Measurements from ENCODE around the gene CENPO.

CENPO gene

GRCh38 chr2:24839729-24840128 lies 46.5 kb downstream of the CENPO start:
- DNase-seq, result no peak

- no peak for DNase-seq
These were observed 47.1 kb downstream of the CENPO start for GRCh38 chr2:24840164-24840869.

DNA sequence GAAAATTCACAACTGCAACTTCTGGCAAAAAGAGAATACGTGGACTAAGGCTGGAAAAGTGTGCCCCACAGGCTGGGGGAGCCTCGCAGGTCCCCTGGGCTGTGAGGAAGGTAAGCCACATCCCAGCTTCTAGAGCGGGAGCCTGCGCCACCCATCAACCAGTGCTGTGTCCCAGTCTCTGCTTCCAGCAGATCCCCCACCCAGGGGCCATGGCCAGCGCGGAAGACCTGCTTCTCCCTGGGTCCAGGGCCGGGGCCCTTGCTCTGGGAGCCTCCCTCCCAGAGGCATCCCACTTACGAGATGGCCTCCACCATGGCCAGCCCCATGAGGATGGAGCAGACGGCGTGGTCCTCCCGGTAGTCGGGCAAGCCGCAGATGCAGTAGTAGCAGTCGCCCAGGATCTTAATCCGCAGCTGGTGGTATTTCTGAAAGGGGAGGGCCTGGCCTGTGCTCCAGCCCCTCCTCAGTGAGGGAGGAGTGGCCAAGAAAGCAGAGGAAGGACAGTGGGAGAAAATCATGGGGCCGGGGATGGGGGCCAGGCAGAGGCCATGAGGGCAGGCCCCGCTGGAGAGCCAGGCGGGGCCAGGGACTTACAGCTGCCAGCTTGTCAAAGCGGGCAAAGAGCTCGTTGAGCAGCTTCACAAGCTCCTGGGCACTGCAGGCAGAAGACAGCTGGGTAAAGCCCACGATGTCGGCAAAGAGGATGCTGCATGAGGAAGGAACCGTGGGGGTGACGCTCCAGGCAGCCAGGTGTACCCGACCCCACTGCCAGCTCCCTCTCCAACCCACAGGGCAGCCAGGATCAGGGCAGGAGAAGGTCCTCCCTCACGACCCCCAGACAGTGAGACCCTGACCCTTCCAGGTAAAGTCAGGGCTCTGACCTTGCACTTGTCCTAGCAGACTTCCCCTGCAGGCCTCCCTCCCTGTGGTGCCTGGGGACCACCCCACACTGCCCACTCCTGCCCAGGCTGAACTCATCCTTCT lies 48.0 kb downstream of the CENPO start:
- DNase-seq, result no peak

GRCh38 chr2:24842081-24843050 lies 49.1 kb downstream of the CENPO start:
- no peak for DNase-seq

DNA sequence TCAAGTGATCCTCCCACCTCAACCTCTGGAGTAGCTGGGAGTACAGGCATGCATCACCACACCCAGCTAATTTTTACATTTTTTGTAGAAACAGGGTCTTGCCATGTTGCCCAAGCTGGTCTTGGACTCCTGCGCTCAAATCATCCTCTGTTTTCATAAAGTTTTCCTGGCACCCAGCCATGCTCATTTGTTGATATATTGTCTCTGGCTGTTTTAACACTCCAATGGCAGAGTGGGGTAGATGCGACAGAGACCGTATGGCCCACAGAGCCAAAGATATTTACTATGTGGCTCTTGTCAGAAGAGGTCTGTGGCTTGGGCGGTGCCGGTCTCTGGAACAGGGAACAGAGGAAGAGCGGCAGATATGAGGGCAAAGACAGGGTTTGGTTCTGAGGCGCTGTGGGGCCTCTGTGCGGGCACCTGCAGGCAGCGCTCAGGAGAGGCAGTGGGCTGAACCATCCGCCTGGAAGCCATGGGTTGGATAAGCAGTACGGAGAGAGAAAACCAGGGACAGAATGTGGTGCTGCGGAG lies 50.2 kb downstream of the CENPO start:
- DNase-seq, result no peak

- no peak for DNase-seq
These were observed 50.9 kb downstream of the CENPO start for GRCh38 chr2:24844023-24844685.

GRCh38 chr2:24845691-24846090 lies 52.5 kb downstream of the CENPO start:
- no peak for DNase-seq

DNA sequence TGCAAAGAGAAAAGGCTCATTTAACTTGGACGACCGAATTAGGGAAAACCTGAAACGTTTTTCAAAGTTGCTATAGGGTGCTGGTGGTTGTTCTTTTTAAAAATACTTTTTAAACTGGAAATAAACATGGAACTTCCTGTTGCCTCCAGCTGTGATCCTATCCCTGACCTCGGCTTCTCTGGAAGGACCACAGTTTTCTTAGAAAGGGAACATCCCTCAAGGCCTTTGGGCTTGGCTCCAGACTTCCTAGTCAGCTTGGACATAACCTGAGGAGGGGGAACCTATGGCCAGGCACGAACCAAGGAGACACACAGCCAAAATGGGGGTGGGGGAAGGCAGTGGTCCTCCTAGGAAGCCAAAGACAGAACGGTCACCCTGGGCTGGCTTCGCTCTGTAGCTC lies 57.7 kb downstream of the CENPO start:
- DNase-seq, result no peak

DNA sequence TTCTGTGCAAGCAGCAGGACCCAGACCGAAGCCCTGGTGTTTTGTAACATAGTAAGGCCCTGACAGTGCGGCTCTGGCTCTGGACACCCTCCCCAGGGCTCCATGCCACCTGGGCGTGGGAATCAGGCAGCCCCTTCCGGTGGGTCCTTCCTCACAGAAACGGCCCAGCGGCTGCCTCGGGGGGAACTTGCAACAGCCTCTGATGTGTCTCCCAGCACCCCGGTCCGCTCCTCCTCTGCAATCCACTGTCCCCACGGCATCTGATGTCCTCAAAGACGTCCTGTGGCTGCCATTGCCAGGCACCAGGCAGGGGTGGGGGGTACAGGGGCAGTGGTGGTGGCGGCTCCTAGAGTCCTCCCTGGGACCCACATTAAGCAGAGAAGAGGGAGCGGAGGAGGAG lies 58.8 kb downstream of the CENPO start:
- DNase-seq, result no peak

DNA sequence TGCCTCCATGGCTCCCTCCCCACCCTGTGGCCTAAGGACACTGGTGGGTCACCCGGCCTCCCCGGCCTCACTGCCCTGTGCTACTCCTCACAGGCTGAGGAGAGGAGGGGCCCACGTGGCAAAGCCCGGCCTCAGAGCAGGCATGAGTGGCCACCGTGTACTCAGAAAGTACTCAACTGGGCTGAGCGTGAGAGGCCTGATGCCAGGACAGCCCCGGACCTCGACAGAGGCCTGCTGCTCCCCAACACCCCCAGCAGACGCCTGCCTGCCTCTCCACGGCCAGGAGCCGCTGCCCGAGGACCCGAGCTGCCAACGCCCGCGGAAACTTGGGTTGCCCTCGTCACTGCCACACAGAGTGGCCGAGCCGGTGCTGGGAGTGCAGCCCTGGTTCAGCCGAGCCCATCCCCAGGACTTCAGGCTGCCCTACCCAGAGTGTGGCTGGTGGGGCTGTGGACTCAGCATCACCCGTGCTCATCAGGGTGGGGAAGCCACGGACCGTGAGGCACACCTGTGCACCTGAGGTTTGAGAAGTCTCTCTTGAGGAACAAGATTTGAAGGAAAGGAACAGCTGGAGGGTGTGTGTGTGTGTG lies 59.3 kb downstream of the CENPO start:
- no peak for DNase-seq

DNA sequence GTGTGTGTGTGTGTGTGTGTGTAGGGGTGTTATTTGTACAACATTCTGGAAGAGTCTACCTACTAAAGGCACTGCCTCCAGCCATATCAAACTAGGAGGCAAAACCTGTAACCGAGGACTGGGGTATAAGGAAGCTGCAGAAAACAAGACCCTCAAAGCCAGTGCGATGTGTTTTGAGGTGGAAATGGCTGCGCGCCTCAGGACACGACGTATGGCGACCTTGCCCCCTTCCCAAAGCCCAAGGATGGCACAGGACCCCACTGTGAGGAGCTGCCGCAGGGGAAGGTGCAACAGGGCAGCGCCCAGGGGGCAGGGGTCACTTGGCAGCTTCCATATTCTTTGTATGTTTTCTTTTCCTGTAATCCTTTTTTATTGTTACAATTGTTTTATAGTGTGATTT lies 59.8 kb downstream of the CENPO start:
- DNase-seq, result no peak

- DNase-seq, result no peak
These were observed 60.8 kb downstream of the CENPO start for GRCh38 chr2:24853996-24854395.

DNA sequence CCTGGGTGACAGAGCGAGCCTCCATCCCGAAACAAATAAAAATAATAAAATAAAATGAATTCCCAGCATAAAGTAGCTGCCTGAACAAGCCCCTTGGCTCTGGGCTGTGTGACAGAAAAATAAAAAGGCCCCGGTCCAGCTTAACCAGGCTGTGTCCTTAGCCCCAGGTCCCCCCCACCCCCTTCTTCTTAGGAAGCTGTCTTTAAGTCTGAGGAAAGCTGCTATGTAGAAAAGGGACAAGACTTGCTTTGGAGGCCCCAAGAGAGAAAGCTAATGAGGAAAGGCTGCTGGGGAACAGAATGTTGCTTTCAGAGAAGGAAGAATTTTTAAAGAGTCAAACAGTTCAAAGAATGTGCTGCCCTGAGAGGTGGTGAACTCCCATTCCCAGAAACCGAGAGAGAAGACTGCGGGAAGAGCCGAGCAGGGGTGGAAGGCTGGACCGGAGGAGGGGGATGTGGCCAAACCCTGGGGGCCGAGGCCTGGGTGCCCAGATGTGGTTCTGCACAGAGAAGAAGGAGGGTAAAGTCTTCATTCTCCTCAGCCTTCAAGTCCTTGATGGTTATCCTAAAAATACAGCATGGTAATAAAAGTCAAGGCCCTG lies 61.9 kb downstream of the CENPO start:
- no peak for DNase-seq

DNA sequence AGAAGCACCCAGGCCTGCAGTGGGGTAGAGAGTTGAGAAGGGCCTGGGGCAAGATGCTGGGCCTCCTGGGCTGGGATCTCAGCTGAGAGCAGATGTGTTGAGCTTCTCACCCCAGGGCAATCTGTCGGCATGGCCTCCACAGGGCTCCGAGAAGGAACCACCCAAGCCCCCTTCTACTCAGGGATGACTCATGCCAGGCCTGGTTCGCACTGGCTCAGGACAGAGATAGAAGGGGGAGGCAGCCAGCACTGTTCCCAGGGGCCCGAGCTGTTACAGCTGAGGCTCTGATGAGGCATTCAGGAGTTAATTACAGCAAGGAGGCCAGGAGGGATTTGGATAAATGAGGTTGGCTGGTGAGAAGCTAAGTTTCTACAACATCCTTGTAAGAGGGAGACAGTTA lies 62.5 kb downstream of the CENPO start:
- DNase-seq, result no peak

GRCh38 chr2:24856791-24857211 lies 63.6 kb downstream of the CENPO start:
- no peak for DNase-seq

GRCh38 chr2:24857746-24858145 lies 64.5 kb downstream of the CENPO start:
- DNase-seq, result no peak

GRCh38 chr2:24858996-24859395 lies 65.8 kb downstream of the CENPO start:
- no peak for DNase-seq

DNA sequence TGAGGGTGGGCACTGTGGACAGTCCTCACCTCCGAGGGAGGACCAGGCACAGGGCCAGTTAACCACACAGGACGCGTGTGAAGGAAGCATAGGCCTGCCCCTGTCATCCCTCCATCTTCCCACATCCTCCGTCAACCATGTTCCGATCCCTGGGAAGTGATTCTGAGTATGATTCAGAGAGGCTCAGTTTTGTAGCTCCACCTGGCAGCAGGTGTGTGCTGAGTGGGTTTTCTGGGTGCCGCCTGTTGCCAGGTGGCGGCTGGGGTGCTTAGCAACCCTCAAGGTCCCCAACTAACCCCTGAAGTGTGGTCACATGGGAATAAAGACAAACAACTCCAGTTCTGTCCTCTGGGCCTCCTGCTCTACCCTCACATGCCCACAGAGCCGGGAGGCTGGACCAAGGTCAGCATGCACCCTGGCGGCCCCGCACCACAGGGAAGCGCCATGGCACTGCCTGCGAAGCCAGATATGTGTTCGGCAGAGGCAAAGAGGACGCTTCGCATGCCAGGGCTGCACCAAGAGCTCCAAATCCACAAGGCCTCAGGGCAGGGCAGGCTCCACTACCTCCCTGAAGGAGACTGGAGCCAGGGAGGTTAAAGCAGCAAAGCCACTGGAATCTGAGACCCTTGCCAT lies 66.9 kb downstream of the CENPO start:
- no peak for DNase-seq

DNA sequence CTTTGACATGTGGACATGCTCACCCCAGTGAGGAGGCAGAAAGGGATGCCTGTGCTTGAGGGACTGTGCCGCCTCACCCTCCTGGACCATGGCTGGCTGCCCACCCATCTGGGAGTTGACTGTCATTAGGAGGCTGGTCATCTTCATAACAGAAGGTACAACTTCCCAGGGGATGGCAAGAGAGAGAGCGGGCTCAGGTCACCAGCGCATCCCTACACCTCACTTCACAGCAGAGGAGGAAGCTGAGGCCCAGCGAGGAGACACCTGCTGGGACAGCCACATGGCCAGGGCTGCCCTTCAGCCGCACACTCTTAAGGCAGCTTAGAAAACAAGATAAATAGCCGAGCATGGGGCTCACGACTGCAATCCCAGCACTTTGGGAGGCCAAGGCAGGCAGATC lies 67.4 kb downstream of the CENPO start:
- no peak for DNase-seq

DNA sequence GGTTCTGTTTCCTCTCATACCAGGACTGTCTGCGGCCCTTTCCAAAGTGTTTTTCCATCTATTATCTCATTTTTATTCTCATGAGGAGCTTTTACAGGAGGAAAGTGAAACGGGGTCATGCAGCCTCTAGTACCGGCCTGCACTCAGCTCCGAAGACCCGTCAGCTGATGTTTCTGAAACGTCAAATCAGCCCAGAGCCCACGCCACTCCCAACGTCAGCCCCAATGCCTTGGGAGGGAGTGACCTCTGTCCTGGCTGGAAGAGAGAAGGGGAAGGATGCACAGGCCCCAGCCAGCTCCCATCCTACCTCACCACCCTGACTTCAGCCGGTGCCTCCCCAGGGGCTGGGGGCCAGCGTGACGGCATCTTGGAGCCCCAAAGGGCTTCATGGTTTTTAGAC lies 68.3 kb downstream of the CENPO start:
- DNase-seq, result no peak

GRCh38 chr2:24863641-24864040 lies 70.4 kb downstream of the CENPO start:
- no peak for DNase-seq

Data from hematopoietic multipotent progenitor cell treated with erythropoietin and hydrocortisone succinate and interleukin-3 and kit ligand, for 6 days (in vitro differentiated cells).